HepG2 (cell line): ENCODE data around the gene STX4. TPM values are rescaled to one million over a fixed set of nuclear protein-coding genes. Genes with fewer than 3 reads are reported as not detected.

ENCODE experiments used
- AHDC1 ChIP-seq: sonication (generic); formaldehyde crosslinking; IDR thresholded peaks from 2 replicates; pipeline ENCODE4 v1.5.1; 2020; ENCODE audit warnings: mild to moderate bottlenecking, missing genetic modification reagents, borderline replicate concordance
- ARNT ChIP-seq: fragments of 450-650 bp; IDR thresholded peaks from 2 replicates; pipeline ENCODE4 v1.6.1; 2017
- HIC2 ChIP-seq: sonication (generic); formaldehyde crosslinking; IDR thresholded peaks from 2 replicates; pipeline ENCODE4 v1.9.0; 2022; ENCODE audit warnings: low read depth, missing genetic modification reagents
- MATR3 ChIP-seq: sonication (generic); formaldehyde crosslinking; IDR thresholded peaks from 2 replicates; pipeline ENCODE4 v1.4.0; 2020; ENCODE audit warnings: missing genetic modification reagents
- PRPF4 ChIP-seq: fragments of 200-400 bp; formaldehyde crosslinking; IDR thresholded peaks from 2 replicates; pipeline ENCODE4 v1.6.1; 2016; ENCODE audit warnings: low read length, low read depth; ENCODE audit not compliant: poor library complexity, severe bottlenecking
- RCOR2 ChIP-seq: IDR thresholded peaks from 2 replicates; pipeline ENCODE4 v1.6.1; 2016; ENCODE audit warnings: missing biosample characterization, missing genetic modification reagents
- REXO4 ChIP-seq: sonication (generic); formaldehyde crosslinking; IDR thresholded peaks from 2 replicates; pipeline ENCODE4 v1.8.0; 2022; ENCODE audit warnings: missing genetic modification reagents, mild to moderate bottlenecking, borderline replicate concordance
- SATB2 ChIP-seq: sonication (generic); formaldehyde crosslinking; IDR thresholded peaks from 2 replicates; pipeline ENCODE4 v1.5.0; 2020; ENCODE audit warnings: missing genetic modification reagents
- U2AF2 ChIP-seq: fragments of 200-400 bp; formaldehyde crosslinking; IDR thresholded peaks from 2 replicates; pipeline ENCODE4 v1.6.1; 2017; ENCODE audit warnings: low read depth, mild to moderate bottlenecking, low read length
- XRCC5 ChIP-seq: fragments of 200-400 bp; formaldehyde crosslinking; optimal IDR thresholded peaks from 2 replicates; pipeline ENCODE3; 2017; ENCODE audit warnings: mild to moderate bottlenecking, low read length
- YEATS2 ChIP-seq: sonication (generic); formaldehyde crosslinking; IDR thresholded peaks from 2 replicates; pipeline ENCODE4 v1.4.0; 2020; ENCODE audit warnings: missing genetic modification reagents, borderline replicate concordance
- YY1 ChIP-seq: IDR thresholded peaks from 2 replicates; pipeline ENCODE4 v1.6.1; 2011; ENCODE audit warnings: low read length, low read depth, moderate library complexity, mild to moderate bottlenecking; ENCODE audit not compliant: insufficient read depth, insufficient replicate concordance
- ZNF280D ChIP-seq: sonication (generic); formaldehyde crosslinking; IDR thresholded peaks from 2 replicates; pipeline ENCODE4 v1.5.1; 2020; ENCODE audit warnings: mild to moderate bottlenecking, missing genetic modification reagents
- ZNF513 ChIP-seq: sonication (generic); formaldehyde crosslinking; conservative IDR thresholded peaks from 2 replicates; pipeline ENCODE4 v1.5.0; 2020; ENCODE audit warnings: missing genetic modification reagents
- ZNF552 ChIP-seq: sonication (generic); formaldehyde crosslinking; IDR thresholded peaks from 2 replicates; pipeline ENCODE4 v1.9.0; 2022; ENCODE audit warnings: missing genetic modification reagents, mild to moderate bottlenecking, borderline replicate concordance
- ZNF570 ChIP-seq: sonication (generic); formaldehyde crosslinking; IDR thresholded peaks from 2 replicates; pipeline ENCODE4 v1.4.0; 2020; ENCODE audit warnings: mild to moderate bottlenecking, missing genetic modification reagents, borderline replicate concordance
- polyA plus RNA-seq, 8 experiments: library from polyadenylated mRNA; depleted of rRNA in 3 of 8; stranded (reverse) in 7 of 8; unstranded in 1 of 8; fragments of >200 nt; fragmentation: Illumina TruSeq in 4 of 8; extraction: Trizol in 4 of 8; gene quantifications; 2 replicates each; pipeline versions ENCODE4 v1.2.1 to v1.2.3, GENCODE V29; 2011 to 2016; ENCODE audit warnings: low read depth in 4 of 8, missing spikeins in 1 of 8, mixed read lengths in 1 of 8; ENCODE audit not compliant: insufficient read depth in 1 of 8
- total RNA-seq, 5 experiments: library from RNA; depleted of rRNA; stranded (reverse); fragments of >200 nt; fragmentation: Illumina TruSeq; extraction: Trizol; gene quantifications; 2 replicates each; pipeline ENCODE4 v1.2.3, GENCODE V29; 2016; ENCODE audit warnings: low read depth in 1 of 5
- TF ChIP-seq, protein P1 (sequence below): sonication (generic); formaldehyde crosslinking; IDR thresholded peaks from 2 replicates; pipeline ENCODE4 v1.4.0; 2020; ENCODE audit warnings: mild to moderate bottlenecking, missing genetic modification reagents

The STX4 gene
- total and polyA plus RNA-seq, 2 of the 13 experiments (the other 11 are each of a cell fraction or from before 2014, with no cell fraction given) = 29.2 to 34.6 TPM

- TF ChIP-seq AHDC1 (CRISPR knock-in tag) = peak; percentile 56; the same call in 1 of the 2 replicates
- TF ChIP-seq SATB2 (CRISPR knock-in tag) = no peak
- no peak for TF ChIP-seq ZNF513 (CRISPR knock-in tag)
- no peak for TF ChIP-seq REXO4 (CRISPR knock-in tag)
- no peak for TF ChIP-seq ZNF552 (CRISPR knock-in tag)
- TF ChIP-seq ARNT = no peak
- TF ChIP-seq XRCC5 = peak; percentile 76
- no peak for TF ChIP-seq MATR3 (CRISPR knock-in tag)
- no peak for TF ChIP-seq ZNF280D
- TF ChIP-seq, protein P1, sequence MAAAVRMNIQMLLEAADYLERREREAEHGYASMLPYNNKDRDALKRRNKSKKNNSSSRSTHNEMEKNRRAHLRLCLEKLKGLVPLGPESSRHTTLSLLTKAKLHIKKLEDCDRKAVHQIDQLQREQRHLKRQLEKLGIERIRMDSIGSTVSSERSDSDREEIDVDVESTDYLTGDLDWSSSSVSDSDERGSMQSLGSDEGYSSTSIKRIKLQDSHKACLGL (CRISPR knock-in tag) = peak; percentile 42
- peak; percentile 22; the same call in 1 of the 2 replicates for TF ChIP-seq HIC2 (CRISPR knock-in tag)
- TF ChIP-seq PRPF4 = no peak
- TF ChIP-seq U2AF2 = no peak
- TF ChIP-seq YEATS2 (CRISPR knock-in tag) = no peak
- no peak for TF ChIP-seq ZNF570 (CRISPR knock-in tag)
- peak; percentile 90 for TF ChIP-seq RCOR2
- peak; percentile 82 for TF ChIP-seq YY1
Observed at GRCh38 chr16:30996324-30996984, 36.9 kb upstream of the STX4 start (continued).
